HCT116 (cell line): Measurements from ENCODE around the gene TEAD3.

Experiments used
- CBX3 ChIP-seq: IDR thresholded peaks from 2 replicates; pipeline ENCODE4 v1.6.1; 2012; ENCODE audit warnings: low read depth
- CTCF ChIP-seq, 3 experiments: fragments of 200-600 bp in 1 of 3; sonication (generic) in 1 of 3; IDR thresholded peaks in 2 of 3; conservative IDR thresholded peaks in 1 of 3; 2 replicates each; pipeline ENCODE4 v1.5.1; 2012 to 2017; ENCODE audit warnings: low read depth in 2 of 3, low read length in 2 of 3, antibody characterized with exemption in 1 of 3, borderline replicate concordance in 1 of 3, control low read depth in 1 of 3, mild to moderate bottlenecking in 1 of 3, mixed read lengths in 1 of 3, mixed run types in 1 of 3, moderate library complexity in 1 of 3; ENCODE audit not compliant: insufficient read depth in 1 of 3

- TF ChIP-seq CTCF (IDR thresholded peaks at IDR 0.05 in 2 of 3, conservative IDR thresholded peaks at IDR 0.05 in 1 of 3; ENCODE audit: borderline replicate concordance in 1 of 3, insufficient read depth in 1 of 3, low read depth in 2 of 3, low read length in 2 of 3), result no peak
- no peak for TF ChIP-seq CBX3
Observed at GRCh38 chr6:35477028-35477427, 19.9 kb downstream of the TEAD3 start.
